IMR-90 (cell line): ENCODE results near the gene MIXL1. TPM values are rescaled to one million over a fixed set of nuclear protein-coding genes. Genes with fewer than 3 reads are reported as not detected.

Experiments used
- ATAC-seq: fragments of 200-7000 bp; cut with Tn5 transposase; 2 replicates; pipeline ENCODE4 v1.9.1; 2020; ENCODE audit warnings: low read depth, mild to moderate bottlenecking, moderate library complexity
- BruUV-seq: library from RNA; stranded (reverse); fragments of 400-500 nt; replicated peaks from 2 replicates; lab custom pipeline; 2021; lab: Mats Ljungman, UMichigan
- CTCF ChIA-PET: fragments of 300-600 bp; formaldehyde crosslinking; extraction: SDS; loops from one replicate; lab custom pipeline; 2021; ENCODE audit warnings: antibody characterized with exemption; lab: Yijun Ruan, JAX
- POLR2A ChIA-PET: fragments of 300-600 bp; sonication (Branson Sonifier 250); formaldehyde crosslinking; loops from one replicate; lab custom pipeline; 2022; ENCODE audit warnings: antibody characterized with exemption; ENCODE audit not compliant: unreplicated experiment; lab: Charles Lee
- DNase-seq: peaks from one replicate; pipeline ENCODE4 v3.0.0; 2013
- H2AFZ ChIP-seq: replicated peaks from 2 replicates; pipeline ENCODE3; 2013; ENCODE audit warnings: low read length, mild to moderate bottlenecking; ENCODE audit not compliant: poor library complexity
- H2AK5ac ChIP-seq: 2 replicates; pipeline ENCODE4 v1.6.1; 2013; ENCODE audit warnings: low read depth, low read length, inconsistent platforms
- H2AK9ac ChIP-seq: replicated peaks from 2 replicates; pipeline ENCODE3; 2013; ENCODE audit warnings: mild to moderate bottlenecking, low read depth, low read length, moderate library complexity; ENCODE audit not compliant: poor library complexity
- H2BK120ac ChIP-seq: 2 replicates; pipeline ENCODE4 v1.6.1; 2013; ENCODE audit warnings: low read depth, low read length, inconsistent platforms
- H2BK15ac ChIP-seq: 3 replicates; pipeline ENCODE4 v1.6.1; 2013; ENCODE audit warnings: low read depth, low read length, inconsistent platforms
- H2BK20ac ChIP-seq: 2 replicates; pipeline ENCODE4 v1.6.1; 2013; ENCODE audit warnings: low read depth, mild to moderate bottlenecking, inconsistent platforms, low read length, moderate library complexity
- H2BK5ac ChIP-seq: 2 replicates; pipeline ENCODE4 v1.6.1; 2013; ENCODE audit warnings: mild to moderate bottlenecking, low read depth, low read length, inconsistent platforms; ENCODE audit not compliant: poor library complexity, severe bottlenecking
- H3K14ac ChIP-seq: replicated peaks from 2 replicates; pipeline ENCODE4 v1.6.1; 2013; ENCODE audit warnings: low read depth, low read length, inconsistent platforms
- H3K18ac ChIP-seq: 2 replicates; pipeline ENCODE4 v1.6.1; 2013; ENCODE audit warnings: low read depth, low read length, control low read depth
- H3K23ac ChIP-seq: 2 replicates; pipeline ENCODE4 v1.6.1; 2013; ENCODE audit warnings: low read depth, low read length, inconsistent platforms
- H3K27ac ChIP-seq: 2 replicates; pipeline ENCODE4 v1.5.1; 2013; ENCODE audit warnings: mild to moderate bottlenecking, control low read depth, low read length; ENCODE audit not compliant: insufficient read depth
- H3K27me3 ChIP-seq: 2 replicates; pipeline ENCODE4 v1.6.1; 2013; ENCODE audit warnings: low read length; ENCODE audit not compliant: control insufficient read depth, insufficient read depth
- H3K36me3 ChIP-seq: 2 replicates; pipeline ENCODE4 v1.6.1; 2013; ENCODE audit warnings: low read length, mixed read lengths; ENCODE audit not compliant: control insufficient read depth, insufficient read depth
- H3K4ac ChIP-seq: 2 replicates; pipeline ENCODE4 v1.6.1; 2013; ENCODE audit warnings: low read depth, low read length, inconsistent platforms
- H3K4me1 ChIP-seq: 2 replicates; pipeline ENCODE4 v1.6.1; 2013; ENCODE audit warnings: low read length, mixed read lengths; ENCODE audit not compliant: control insufficient read depth, insufficient read depth
- H3K4me2 ChIP-seq: 2 replicates; pipeline ENCODE4 v1.6.1; 2013; ENCODE audit warnings: low read depth, mild to moderate bottlenecking, control low read depth, low read length, moderate library complexity
- H3K4me3 ChIP-seq: 2 replicates; pipeline ENCODE4 v1.5.1; 2013; ENCODE audit warnings: low read depth, mild to moderate bottlenecking, control low read depth, low read length, moderate library complexity; ENCODE audit not compliant: insufficient read depth
- H3K56ac ChIP-seq: 2 replicates; pipeline ENCODE4 v1.6.1; 2013; ENCODE audit warnings: low read length, inconsistent platforms; ENCODE audit not compliant: insufficient read depth; ENCODE audit errors: extremely low read depth
- H3K79me1 ChIP-seq, 2 experiments: 2 replicates each; pipeline ENCODE4 v1.6.1; 2013; ENCODE audit warnings: low read length in 2 of 2, inconsistent platforms in 1 of 2, low read depth in 1 of 2
- H3K9ac ChIP-seq: 2 replicates; pipeline ENCODE4 v1.6.1; 2013; ENCODE audit warnings: low read depth, low read length, control low read depth
- H3K9me1 ChIP-seq: 2 replicates; pipeline ENCODE4 v1.6.1; 2013; ENCODE audit warnings: low read length, inconsistent platforms; ENCODE audit not compliant: insufficient read depth
- H3K9me3 ChIP-seq: 2 replicates; pipeline ENCODE4 v1.6.1; 2013; ENCODE audit warnings: low read length; ENCODE audit not compliant: control insufficient read depth, insufficient read depth
- H4K20me1 ChIP-seq: 2 replicates; pipeline ENCODE4 v1.6.1; 2013; ENCODE audit warnings: low read length, inconsistent platforms; ENCODE audit not compliant: insufficient read depth
- H4K5ac ChIP-seq: 2 replicates; pipeline ENCODE4 v1.6.1; 2013; ENCODE audit warnings: mild to moderate bottlenecking, low read depth, low read length, control low read depth
- H4K8ac ChIP-seq, 2 experiments: 2 replicates each; pipeline ENCODE4 v1.6.1; 2013; ENCODE audit warnings: low read depth in 2 of 2, low read length in 2 of 2, control low read depth in 1 of 2, inconsistent platforms in 1 of 2
- H4K91ac ChIP-seq: 2 replicates; pipeline ENCODE4 v1.6.1; 2013; ENCODE audit warnings: low read depth, low read length, inconsistent platforms; ENCODE audit not compliant: insufficient read depth
- CEBPB ChIP-seq: IDR thresholded peaks from 2 replicates; pipeline ENCODE4 v1.6.1; 2012; ENCODE audit warnings: low read depth, low read length, improper control_type of control experiment
- FOS ChIP-seq: fragments of 150-350 bp; IDR thresholded peaks from 2 replicates; pipeline ENCODE4 v1.6.1; 2016; ENCODE audit warnings: low read depth, low read length
- MXI1 ChIP-seq: IDR thresholded peaks from 2 replicates; pipeline ENCODE4 v1.6.1; 2012; ENCODE audit warnings: low read depth, mild to moderate bottlenecking, low read length, moderate library complexity, borderline replicate concordance
- RAD21 ChIP-seq: IDR thresholded peaks from 2 replicates; pipeline ENCODE4 v1.6.1; 2012; ENCODE audit warnings: low read length, improper control_type of control experiment
- WGBS, 2 experiments: methylation state at CpG; one replicate each; pipeline versions ENCODE4 v1.1.5 to v1.1.7; 2013; ENCODE audit warnings: missing lambda C conversion rate in 2 of 2; ENCODE audit not compliant: insufficient read length in 1 of 2; ENCODE audit errors: extremely low coverage in 2 of 2; 5-methylcytosine and 5-hydroxymethylcytosine counted together
- dilution Hi-C: fragments of 300-500 bp; cut with HindIII; formaldehyde crosslinking; loops from one replicate; pipeline ENCODE4 v1.14.3; 2018; ENCODE audit warnings: low sequenced_read_pairs; ENCODE audit not compliant: unreplicated experiment
- in situ Hi-C: fragments of 300-500 bp; cut with MboI; formaldehyde crosslinking; loops from 3 replicates; pipeline ENCODE4 v1.14.3; 2019; ENCODE audit warnings: low sequenced_read_pairs, inconsistent platforms, mixed read lengths
- intact Hi-C: fragments of 100-400 bp; cut with micrococcal nuclease; formaldehyde crosslinking; loops from 2 replicates; pipeline ENCODE4 v1.10.0; 2022
- polyA plus RNA-seq, 3 experiments: library from polyadenylated mRNA; depleted of rRNA; stranded (reverse); fragments of >200 nt; gene quantifications; 2 replicates each; pipeline ENCODE4 v1.2.3, GENCODE V29; 2012; ENCODE audit warnings: low replicate concordance in 1 of 3
- total RNA-seq: library from RNA; depleted of rRNA; stranded (reverse); fragments of >200 nt; gene quantifications from 2 replicates; pipeline ENCODE4 v1.2.3, GENCODE V29; 2012
- TF ChIP-seq, protein P1 (sequence below): fragments of 150-350 bp; IDR thresholded peaks from 2 replicates; pipeline ENCODE4 v1.6.1; 2017; ENCODE audit warnings: mild to moderate bottlenecking, antibody characterized with exemption, low read length, low read depth

The MIXL1 gene
- total and polyA plus RNA-seq, 2 of the 4 experiments (the other 2 are of a cell fraction), result not detected

GRCh38 chr1:226261818-226262217 lies 38.4 kb downstream of the MIXL1 start:
- BruUV-seq, result no TSS peak
- WGBS, 2 experiments, result 100% methylated on average over 1 of the region's 1 CpG; no CpG with 5 or more reads in 1 of the 2 experiments
- intact Hi-C loops, result no loop called here

More at GRCh38 chr1:226261818-226262217, 38.4 kb downstream of the MIXL1 start:
- DNase-seq (no peak), ATAC-seq (no peak)
- H2AK9ac ChIP-seq, result no peak overlapping the region
- ChIA-PET POLR2A (no interaction called here), CTCF (no interaction called here)
- no peak overlapping the region for H3K18ac ChIP-seq
- no peak overlapping the region for H3K27ac ChIP-seq
- H3K27me3 ChIP-seq, result no peaks in the 10 kb centered on the region
- no peaks in the 10 kb centered on the region for H3K36me3 ChIP-seq
- H3K9ac ChIP-seq, result no peak overlapping the region
- TF ChIP-seq, protein P1, sequence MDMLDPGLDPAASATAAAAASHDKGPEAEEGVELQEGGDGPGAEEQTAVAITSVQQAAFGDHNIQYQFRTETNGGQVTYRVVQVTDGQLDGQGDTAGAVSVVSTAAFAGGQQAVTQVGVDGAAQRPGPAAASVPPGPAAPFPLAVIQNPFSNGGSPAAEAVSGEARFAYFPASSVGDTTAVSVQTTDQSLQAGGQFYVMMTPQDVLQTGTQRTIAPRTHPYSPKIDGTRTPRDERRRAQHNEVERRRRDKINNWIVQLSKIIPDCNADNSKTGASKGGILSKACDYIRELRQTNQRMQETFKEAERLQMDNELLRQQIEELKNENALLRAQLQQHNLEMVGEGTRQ, result no peak
- TF ChIP-seq MXI1 (no peak), CEBPB (peak; percentile 89), FOS (no peak), RAD21 (no peak)
- H2BK5ac ChIP-seq, result no peak overlapping the region
- no peak overlapping the region for H3K4me3 ChIP-seq
- no peaks in the 10 kb centered on the region for H4K20me1 ChIP-seq
- no peak overlapping the region for H3K14ac ChIP-seq
- no peak overlapping the region for H2AFZ ChIP-seq
- H3K4me2 ChIP-seq, result no peak overlapping the region
- no peak overlapping the region for H3K56ac ChIP-seq
- H4K5ac ChIP-seq, result no peak overlapping the region
- no peaks in the 10 kb centered on the region for H3K9me1 ChIP-seq
- H3K79me1 ChIP-seq, result no peaks in the 10 kb centered on the region
- no peak overlapping the region for H2BK120ac ChIP-seq
- 0 out of 2 replicates have a peak, but pooled peaks cover 5% of the 10 kb centered on the region for H3K9me3 ChIP-seq
- H4K91ac ChIP-seq, result no peak overlapping the region
- H3K4me1 ChIP-seq, result no peaks in the 10 kb centered on the region
- H3K4ac ChIP-seq, result no peak overlapping the region
- in situ Hi-C loops (no loop called here), dilution Hi-C loops (no loop called here)
- no peak overlapping the region for H2BK20ac ChIP-seq
- no peak overlapping the region for H2BK15ac ChIP-seq
- H4K8ac ChIP-seq, result no peak overlapping the region
- H2AK5ac ChIP-seq, result no peak overlapping the region
- no peak overlapping the region for H3K23ac ChIP-seq
